ENCODE measurements around the gene RETSAT. TPM values are rescaled to one million over a fixed set of nuclear protein-coding genes. Genes with fewer than 3 reads are reported as not detected.

RETSAT gene
- total and polyA plus RNA-seq, 12 donors: 20.3 to 87.4 (median 35.6) TPM

- H3K4me1 ChIP-seq: peaks cover 0 to 20% (median 0%) of the 10 kb centered on the region in 9 donors
- ATAC-seq (peak in 1 of 8 donors; percentile 20), DNase-seq (no peak)
- H3K27me3 ChIP-seq: no peaks in the 10 kb centered on the region
- intact Hi-C loops (cut with DNase I): no loop called here
- WGBS, 2 donors: 82 to 84% methylated on average over 14 of the region's 14 CpGs
- peaks cover 0 to 47% (median 0%) of the 10 kb centered on the region in 9 donors for H3K36me3 ChIP-seq
- H3K9me3 ChIP-seq: peaks cover 0 to 18% (median 0%) of the 10 kb centered on the region in 11 donors
- H3K27ac ChIP-seq: no peak overlapping the region
- TF ChIP-seq CTCF (IDR thresholded peaks at IDR 0.05): no peak
- no peak overlapping the region for H3K4me3 ChIP-seq
Observed at GRCh38 chr2:85400541-85401463, 46.5 kb upstream of the RETSAT start.

GRCh38 chr2:85400023-85400422 lies 45.7 kb upstream of the RETSAT start:
- Histone ChIP-seq H3K27me3 (no peaks in the 10 kb centered on the region), H3K4me1 (peaks cover 0 to 12% (median 0%) of the 10 kb centered on the region in 9 donors), H3K36me3 (peaks cover 0 to 55% (median 0%) of the 10 kb centered on the region in 9 donors), H3K4me3 (no peak overlapping the region), H3K27ac (no peak overlapping the region), H3K9me3 (peaks cover 0 to 18% (median 0%) of the 10 kb centered on the region in 11 donors)
- DNase-seq (no peak), ATAC-seq (no peak)
- TF ChIP-seq CTCF (IDR thresholded peaks at IDR 0.05): no peak
- intact Hi-C loops (cut with DNase I): no loop called here
- 91 to 92% methylated on average over 8 of the region's 8 CpGs for WGBS, 2 donors

GRCh38 chr2:85399183-85399455 lies 44.8 kb upstream of the RETSAT start:
- DNase-seq (no peak), ATAC-seq (no peak)
- Histone ChIP-seq H3K9me3 (peaks cover 0 to 13% (median 0%) of the 10 kb centered on the region in 11 donors), H3K36me3 (peaks cover 0 to 63% (median 0%) of the 10 kb centered on the region in 9 donors), H3K27ac (no peak overlapping the region), H3K27me3 (no peaks in the 10 kb centered on the region), H3K4me3 (no peak overlapping the region), H3K4me1 (peaks cover 0 to 7% (median 0%) of the 10 kb centered on the region in 9 donors)
- TF ChIP-seq CTCF (IDR thresholded peaks at IDR 0.05): no peak
- intact Hi-C loops (cut with DNase I): loop anchor here in 1 of 10 donors (5.0 kb wide), 1 partner anchor 763 kb away; no protein-coding TSS in a partner anchor
- 95 to 97% methylated on average over 8 of the region's 8 CpGs for WGBS, 2 donors

GRCh38 chr2:85398426-85399182 lies 44.3 kb upstream of the RETSAT start:
- ATAC-seq: peak in 2 of 8 donors; percentile 10 to 13
- WGBS, 2 donors: 92% methylated on average over 8 of the region's 8 CpGs
- Histone ChIP-seq H3K36me3 (peaks cover 0 to 68% (median 0%) of the 10 kb centered on the region in 9 donors), H3K9me3 (peaks cover 0 to 7% (median 0%) of the 10 kb centered on the region in 11 donors), H3K4me1 (peaks cover 0 to 7% (median 0%) of the 10 kb centered on the region in 9 donors), H3K4me3 (no peak overlapping the region), H3K27ac (no peak overlapping the region), H3K27me3 (no peaks in the 10 kb centered on the region)
- TF ChIP-seq CTCF (IDR thresholded peaks at IDR 0.05): no peak
- DNase-seq: no peak
- intact Hi-C loops (cut with DNase I): loop anchor here in 1 of 10 donors (5.0 kb wide), 1 partner anchor 764 kb away; no protein-coding TSS in a partner anchor

Measured in heart right ventricle (tissue), 16 donors.